ENCODE measurements around the gene KIF1B. TPM values are rescaled to one million over a fixed set of nuclear protein-coding genes. Genes with fewer than 3 reads are reported as not detected.

The KIF1B gene
- total and polyA plus RNA-seq, 10 of the 15 experiments (the other 5 are each of a cell fraction or from before 2014, with no cell fraction given), result 2.1 to 16.5 (median 8.7) TPM

- 84% methylated on average over 1 of the region's 1 CpG for WGBS (ENCODE audit: insufficient coverage, insufficient replicate concordance, low lambda C conversion rate, missing lambda C conversion rate)
- in situ Hi-C loops (cut with MboI), result no loop called here
- peak overlapping the region; percentile 99; the same call in 1 of the 2 replicates for H3K4me2 ChIP-seq (ENCODE audit: control insufficient read depth, insufficient read depth)
Measured at GRCh38 chr1:10212476-10212875, 2.1 kb downstream of the KIF1B start.

GRCh38 chr1:10213186-10213705, 2.9 kb downstream of the KIF1B start:
- Histone ChIP-seq H3K27me3 (replicated peaks in 1 of 2; ENCODE audit: control insufficient read depth in 2 of 2, insufficient read depth in 2 of 2, low read length in 1 of 2) (no peaks in the 10 kb centered on the region), H3K79me2 (ENCODE audit: control insufficient read depth, insufficient read depth, low read length) (peaks cover 21% of the 10 kb centered on the region), H2AFZ (ENCODE audit: control insufficient read depth, low read depth, low read length) (no peak overlapping the region), H3K4me2 (ENCODE audit: control insufficient read depth, insufficient read depth) (0 out of 2 replicates have a peak overlapping the region, but pooled peaks have one; percentile 35), H3K4me3 (no peak overlapping the region), H3K4me1 (ENCODE audit: control insufficient read depth, insufficient read depth, low read length) (peaks cover 10% of the 10 kb centered on the region), H3K9me3 (replicated peaks; ENCODE audit: control insufficient read depth, insufficient read depth, low read length) (no peaks in the 10 kb centered on the region), H3K36me3 (ENCODE audit: control insufficient read depth in 2 of 2, insufficient read depth in 2 of 2, low read length in 1 of 2) (no peaks in the 10 kb centered on the region), H4K20me1 (ENCODE audit: control insufficient read depth, insufficient read depth) (no peaks in the 10 kb centered on the region), H3K9ac (ENCODE audit: control insufficient read depth, insufficient read depth, low read length) (no peak overlapping the region), H3K27ac (ENCODE audit: control insufficient read depth, insufficient read depth) (no peak overlapping the region)
- POLR2A ChIA-PET, result interaction anchor here (0.6 kb wide), 2 partner anchors 42 to 66 kb away, joined by 3 to 6 read pairs; no protein-coding TSS in a partner anchor
- 61% methylated on average over 3 of the region's 3 CpGs for WGBS (ENCODE audit: insufficient coverage, insufficient replicate concordance, low lambda C conversion rate, missing lambda C conversion rate)
- no peak for DNase-seq (ENCODE audit: low read depth, low spot score)
- RAD21 ChIA-PET (ENCODE audit: unreplicated experiment), result interaction anchor here (0.8 to 1.4 kb wide), 4 partner anchors 8 to 150 kb away, joined by 3 to 4 read pairs (median 3); no protein-coding TSS in a partner anchor
- TSS peak; percentile 35 for BruUV-seq (replicated peaks)
- TF ChIP-seq CREB1 (IDR thresholded peaks at IDR 0.05; ENCODE audit: low read depth), result no peak
- no peak for TF ChIP-seq MEF2A (IDR thresholded peaks at IDR 0.05; ENCODE audit: insufficient read depth, low read depth, low read length)
- TF ChIP-seq NRF1 (conservative IDR thresholded peaks at IDR 0.05; ENCODE audit: low read depth, low read length), result no peak
- TF ChIP-seq RUNX3 (IDR thresholded peaks at IDR 0.05; ENCODE audit: low read length), result no peak
- SMC1A ChIA-PET (ENCODE audit: uncharacterized antibody, unreplicated experiment), result interaction anchor here (0.7 to 2.6 kb wide), 10 partner anchors 10 to 299 kb away, joined by 3 to 7 read pairs (median 3); no protein-coding TSS in a partner anchor
- in situ Hi-C loops (cut with MboI) (no loop called here), intact Hi-C loops (cut with micrococcal nuclease; ENCODE audit: unreplicated experiment) (loop anchor here (5.0 kb wide), 1 partner anchor 214 kb away; no protein-coding TSS in a partner anchor)
- CTCF ChIA-PET, result interaction anchor here (0.6 to 1.3 kb wide), 7 partner anchors 12 to 272 kb away, joined by 3 to 5 read pairs (median 3); no protein-coding TSS in a partner anchor
- no peak for ATAC-seq
- no peak for FAIRE-seq

More at GRCh38 chr1:10212476-10212875, 2.1 kb downstream of the KIF1B start:
- RAD21 ChIA-PET (ENCODE audit: unreplicated experiment), result interaction anchor here (0.8 to 2.0 kb wide), 3 partner anchors 70 to 151 kb away, joined by 3 to 7 read pairs (median 3); no protein-coding TSS in a partner anchor
- FAIRE-seq (no peak), ATAC-seq (no peak), DNase-seq (ENCODE audit: low read depth, low spot score) (no peak)
- no peaks in the 10 kb centered on the region for H3K27me3 ChIP-seq (replicated peaks in 1 of 2; ENCODE audit: control insufficient read depth in 2 of 2, insufficient read depth in 2 of 2, low read length in 1 of 2)
- peaks cover 7% of the 10 kb centered on the region for H3K4me1 ChIP-seq (ENCODE audit: control insufficient read depth, insufficient read depth, low read length)
- no TSS peak for BruUV-seq (replicated peaks)
- CTCF ChIA-PET, result interaction anchor here (0.6 to 2.0 kb wide), 5 partner anchors 11 to 271 kb away, joined by 3 to 6 read pairs (median 4); no protein-coding TSS in a partner anchor
- POLR2A ChIA-PET, result interaction anchor here (0.6 to 0.9 kb wide), 5 partner anchors 9 to 626 kb away, joined by 3 to 6 read pairs (median 3); no protein-coding TSS in a partner anchor
- SMC1A ChIA-PET (ENCODE audit: uncharacterized antibody, unreplicated experiment), result interaction anchor here (0.7 to 2.6 kb wide), 10 partner anchors 9 to 298 kb away, joined by 3 to 7 read pairs (median 3); no protein-coding TSS in a partner anchor
- TF ChIP-seq EP300 (IDR thresholded peaks at IDR 0.05; ENCODE audit: borderline replicate concordance in 1 of 2, control insufficient read depth in 1 of 2, low read depth in 2 of 2, low read length in 2 of 2) (no peak), SMAD1 (IDR thresholded peaks at IDR 0.05; ENCODE audit: low read depth, partially characterized antibody) (no peak), SPI1 (IDR thresholded peaks at IDR 0.05; ENCODE audit: borderline replicate concordance, insufficient read depth, low read depth, low read length) (no peak), MTA2 (IDR thresholded peaks at IDR 0.05; ENCODE audit: low read depth) (no peak), ZZZ3 (IDR thresholded peaks at IDR 0.05; ENCODE audit: control insufficient read depth, insufficient read length, low read depth) (no peak)
- H3K4me3 ChIP-seq, result no peak overlapping the region
- no peaks in the 10 kb centered on the region for H3K36me3 ChIP-seq (ENCODE audit: control insufficient read depth in 2 of 2, insufficient read depth in 2 of 2, low read length in 1 of 2)
- H3K79me2 ChIP-seq (ENCODE audit: control insufficient read depth, insufficient read depth, low read length), result peaks cover 21% of the 10 kb centered on the region
- H3K9me3 ChIP-seq (replicated peaks; ENCODE audit: control insufficient read depth, insufficient read depth, low read length), result no peaks in the 10 kb centered on the region
- H4K20me1 ChIP-seq (ENCODE audit: control insufficient read depth, insufficient read depth), result no peaks in the 10 kb centered on the region
- H3K27ac ChIP-seq (ENCODE audit: control insufficient read depth, insufficient read depth), result no peak overlapping the region
- intact Hi-C loops (cut with micrococcal nuclease; ENCODE audit: unreplicated experiment), result loop anchor here (5.0 kb wide), 1 partner anchor 215 kb away; no protein-coding TSS in a partner anchor
- no peak overlapping the region for H2AFZ ChIP-seq (ENCODE audit: control insufficient read depth, low read depth, low read length)
- no peak overlapping the region for H3K9ac ChIP-seq (ENCODE audit: control insufficient read depth, insufficient read depth, low read length)
